ENCODE results near the gene LRRC26.

DNA sequence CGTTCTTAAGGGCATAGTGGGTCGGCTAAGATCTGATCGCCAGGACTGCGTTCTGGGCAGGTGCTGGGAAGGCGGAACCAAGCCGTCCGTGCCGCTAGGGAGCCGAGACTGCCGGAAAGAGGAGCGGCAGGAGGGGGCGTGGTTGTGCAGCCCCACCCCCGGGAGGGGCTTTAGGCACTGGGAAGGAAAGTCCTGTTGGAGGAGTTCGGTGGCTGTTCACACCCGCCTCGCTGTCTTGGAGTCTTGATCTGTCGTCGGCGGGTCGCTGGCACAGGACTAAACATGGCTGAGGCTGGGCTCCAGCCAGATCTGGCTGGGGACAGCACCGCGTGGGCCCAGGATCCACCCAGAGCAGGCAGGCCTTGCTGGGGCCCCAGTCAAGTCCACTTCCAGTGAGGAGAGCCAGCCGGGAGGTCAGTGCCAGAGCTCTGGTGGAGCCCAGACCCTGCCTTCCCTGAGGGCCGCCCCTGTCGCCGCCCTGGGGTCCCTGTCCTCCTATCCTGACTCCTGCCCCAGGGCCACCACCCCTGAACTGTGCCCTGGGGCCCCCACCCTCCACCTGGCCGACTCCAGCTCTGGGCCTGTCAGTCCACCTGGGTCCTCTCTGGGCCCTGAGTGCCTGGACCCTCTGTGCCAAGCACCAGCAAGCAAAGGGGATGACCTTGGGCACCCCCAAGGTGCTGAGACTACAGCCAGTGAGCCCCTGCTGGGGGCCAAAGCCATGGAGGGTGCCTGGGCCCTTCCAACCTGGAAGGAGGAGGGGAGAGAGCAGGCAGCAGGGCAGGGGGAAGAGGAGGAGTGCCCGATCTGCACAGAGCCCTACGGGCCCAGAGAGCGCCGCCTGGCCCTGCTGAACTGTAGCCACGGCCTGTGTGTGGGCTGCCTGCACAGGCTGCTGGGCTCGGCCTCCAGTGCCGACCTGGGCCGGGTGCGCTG lies 47.7 kb upstream of the LRRC26 start:
- TF ChIP-seq, protein P1, sequence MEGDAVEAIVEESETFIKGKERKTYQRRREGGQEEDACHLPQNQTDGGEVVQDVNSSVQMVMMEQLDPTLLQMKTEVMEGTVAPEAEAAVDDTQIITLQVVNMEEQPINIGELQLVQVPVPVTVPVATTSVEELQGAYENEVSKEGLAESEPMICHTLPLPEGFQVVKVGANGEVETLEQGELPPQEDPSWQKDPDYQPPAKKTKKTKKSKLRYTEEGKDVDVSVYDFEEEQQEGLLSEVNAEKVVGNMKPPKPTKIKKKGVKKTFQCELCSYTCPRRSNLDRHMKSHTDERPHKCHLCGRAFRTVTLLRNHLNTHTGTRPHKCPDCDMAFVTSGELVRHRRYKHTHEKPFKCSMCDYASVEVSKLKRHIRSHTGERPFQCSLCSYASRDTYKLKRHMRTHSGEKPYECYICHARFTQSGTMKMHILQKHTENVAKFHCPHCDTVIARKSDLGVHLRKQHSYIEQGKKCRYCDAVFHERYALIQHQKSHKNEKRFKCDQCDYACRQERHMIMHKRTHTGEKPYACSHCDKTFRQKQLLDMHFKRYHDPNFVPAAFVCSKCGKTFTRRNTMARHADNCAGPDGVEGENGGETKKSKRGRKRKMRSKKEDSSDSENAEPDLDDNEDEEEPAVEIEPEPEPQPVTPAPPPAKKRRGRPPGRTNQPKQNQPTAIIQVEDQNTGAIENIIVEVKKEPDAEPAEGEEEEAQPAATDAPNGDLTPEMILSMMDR (IDR thresholded peaks at IDR 0.05; ENCODE audit: low read depth, low read length, poor library complexity, severe bottlenecking) = no peak
- no peak for TF ChIP-seq EZH2phosphoT487 (IDR thresholded peaks at IDR 0.05; ENCODE audit: borderline replicate concordance, low read length)

Data from DOHH2 (cell line).